Ramos (cell line): Measurements from ENCODE around the gene MOV10L1.

Source experiments
- in situ Hi-C: fragments of 300-500 bp; cut with MboI; formaldehyde crosslinking; loops from one replicate; pipeline ENCODE4 v1.14.3; 2022; ENCODE audit warnings: low sequenced_read_pairs; ENCODE audit not compliant: unreplicated experiment

MOV10L1 gene

GRCh38 chr22:50101870-50102565 lies 12.2 kb downstream of the MOV10L1 start:
- in situ Hi-C loops = no loop called here

GRCh38 chr22:50102946-50103345 lies 13.1 kb downstream of the MOV10L1 start:
- in situ Hi-C loops = no loop called here

GRCh38 chr22:50104141-50104544 lies 14.3 kb downstream of the MOV10L1 start:
- in situ Hi-C loops = no loop called here

- in situ Hi-C loops = no loop called here
Measured at GRCh38 chr22:50105208-50106100, 15.6 kb downstream of the MOV10L1 start.

GRCh38 chr22:50107529-50107928 lies 17.7 kb downstream of the MOV10L1 start:
- in situ Hi-C loops = no loop called here

- in situ Hi-C loops = no loop called here
Measured at GRCh38 chr22:50111056-50111455, 21.2 kb downstream of the MOV10L1 start.

GRCh38 chr22:50112151-50113118 lies 22.6 kb downstream of the MOV10L1 start:
- in situ Hi-C loops = no loop called here

GRCh38 chr22:50114221-50115021 lies 24.6 kb downstream of the MOV10L1 start:
- in situ Hi-C loops = no loop called here

- in situ Hi-C loops = no loop called here
Measured at GRCh38 chr22:50115693-50116092, 25.9 kb downstream of the MOV10L1 start.

GRCh38 chr22:50117168-50117762 lies 27.5 kb downstream of the MOV10L1 start:
- in situ Hi-C loops = no loop called here

GRCh38 chr22:50118129-50118528 lies 28.3 kb downstream of the MOV10L1 start:
- in situ Hi-C loops = no loop called here

- in situ Hi-C loops = no loop called here
Measured at GRCh38 chr22:50118557-50119168, 28.9 kb downstream of the MOV10L1 start.

- in situ Hi-C loops = no loop called here
Measured at GRCh38 chr22:50119169-50119767, 29.5 kb downstream of the MOV10L1 start.

GRCh38 chr22:50119768-50120251 lies 30.0 kb downstream of the MOV10L1 start:
- in situ Hi-C loops = no loop called here

- in situ Hi-C loops = no loop called here
Measured at GRCh38 chr22:50121202-50121740, 31.5 kb downstream of the MOV10L1 start.

- in situ Hi-C loops = no loop called here
Measured at GRCh38 chr22:50123119-50123518, 33.3 kb downstream of the MOV10L1 start.

- in situ Hi-C loops = no loop called here
Measured at GRCh38 chr22:50125029-50125428, 35.2 kb downstream of the MOV10L1 start.
